ENCODE results near the gene NPAS4. TPM values are rescaled to one million over a fixed set of nuclear protein-coding genes. Genes with fewer than 3 reads are reported as not detected.

The NPAS4 gene
- total and polyA plus RNA-seq, 2 of the 13 experiments (the other 11 are each of a cell fraction or from before 2014, with no cell fraction given), result not detected

- TF ChIP-seq ELK4 (CRISPR knock-in tag; IDR thresholded peaks at IDR 0.05; ENCODE audit: borderline replicate concordance) (peak; percentile 100; the same call in 1 of the 2 replicates), NR2C2 (CRISPR knock-in tag; IDR thresholded peaks at IDR 0.05; ENCODE audit: borderline replicate concordance) (peak; percentile 96), ZFP36 (IDR thresholded peaks at IDR 0.05; ENCODE audit: borderline replicate concordance, low read depth, low read length, partially characterized antibody) (no peak), HOXA3 (CRISPR knock-in tag; IDR thresholded peaks at IDR 0.05) (peak; percentile 100), RARG (CRISPR knock-in tag; IDR thresholded peaks at IDR 0.05; ENCODE audit: low read depth) (peak; percentile 100), HIVEP1 (CRISPR knock-in tag; IDR thresholded peaks at IDR 0.05) (peak; percentile 100), SMAD1 (CRISPR knock-in tag; IDR thresholded peaks at IDR 0.05; ENCODE audit: borderline replicate concordance, low read depth) (peak; percentile 100), ZMYM3 (CRISPR knock-in tag; IDR thresholded peaks at IDR 0.05) (peak; percentile 99), ZNF530 (CRISPR knock-in tag; IDR thresholded peaks at IDR 0.05; ENCODE audit: low read depth) (peak; percentile 100), ATM (IDR thresholded peaks at IDR 0.05; ENCODE audit: borderline replicate concordance) (no peak), AKAP8 (CRISPR knock-in tag; IDR thresholded peaks at IDR 0.05) (peak; percentile 100), ZNF570 (CRISPR knock-in tag; IDR thresholded peaks at IDR 0.05; ENCODE audit: borderline replicate concordance) (peak; percentile 100), IKZF4 (CRISPR knock-in tag; IDR thresholded peaks at IDR 0.05; ENCODE audit: borderline replicate concordance, low read depth, not compliant biosample characterization) (peak; percentile 100), CREB3 (CRISPR knock-in tag; IDR thresholded peaks at IDR 0.05) (peak; percentile 100), SMARCC2 (IDR thresholded peaks at IDR 0.05) (no peak), ZNF563 (CRISPR knock-in tag; IDR thresholded peaks at IDR 0.05) (peak; percentile 100), ZNF496 (CRISPR knock-in tag; IDR thresholded peaks at IDR 0.05; ENCODE audit: insufficient replicate concordance) (peak; percentile 100), ZSCAN25 (CRISPR knock-in tag; IDR thresholded peaks at IDR 0.05) (peak; percentile 100), GTF3A (CRISPR knock-in tag; conservative IDR thresholded peaks at IDR 0.05) (peak; percentile 100), EZH2 (conservative IDR thresholded peaks at IDR 0.05; ENCODE audit: low read depth, low read length) (no peak), SP1 (IDR thresholded peaks at IDR 0.05) (no peak), SP1 (CRISPR knock-in tag; IDR thresholded peaks at IDR 0.05) (peak; percentile 99), ZFX (CRISPR knock-in tag; IDR thresholded peaks at IDR 0.05; ENCODE audit: low read depth) (peak; percentile 92), GFI1 (CRISPR knock-in tag; IDR thresholded peaks at IDR 0.05; ENCODE audit: borderline replicate concordance) (peak; percentile 100), FOSL1 (CRISPR knock-in tag; IDR thresholded peaks at IDR 0.05; ENCODE audit: borderline replicate concordance) (peak; percentile 100), ZFP37 (CRISPR knock-in tag; IDR thresholded peaks at IDR 0.05; ENCODE audit: borderline replicate concordance) (peak; percentile 100)
Observed at GRCh38 chr11:66421492-66422205, 814 bp downstream of the NPAS4 start (continued).

Data from HepG2 (cell line).